ENCODE results near the gene SSR1.

The SSR1 gene

GRCh38 chr6:7252390-7252789, 60.6 kb downstream of the SSR1 start:
- no peak for DNase-seq (ENCODE audit: low read depth)
- H3K4me3 ChIP-seq (replicated peaks; ENCODE audit: low read depth, low read length) = no peak overlapping the region
- TF ChIP-seq CTCF (IDR thresholded peaks at IDR 0.05; ENCODE audit: low read length, missing control alignments) = no peak

- no peak for TF ChIP-seq CTCF (IDR thresholded peaks at IDR 0.05; ENCODE audit: low read length, missing control alignments)
- no peak for DNase-seq (ENCODE audit: low read depth)
- no peak overlapping the region for H3K4me3 ChIP-seq (replicated peaks; ENCODE audit: low read depth, low read length)
Measured at GRCh38 chr6:7251646-7252260, 61.2 kb downstream of the SSR1 start.

GRCh38 chr6:7250812-7251211, 62.2 kb downstream of the SSR1 start:
- DNase-seq (ENCODE audit: low read depth) = no peak
- TF ChIP-seq CTCF (IDR thresholded peaks at IDR 0.05; ENCODE audit: low read length, missing control alignments) = no peak

GRCh38 chr6:7249946-7250643, 62.9 kb downstream of the SSR1 start:
- no peak overlapping the region for H3K4me3 ChIP-seq (replicated peaks; ENCODE audit: low read depth, low read length)
- TF ChIP-seq CTCF (IDR thresholded peaks at IDR 0.05; ENCODE audit: low read length, missing control alignments) = no peak
- no peak for DNase-seq (ENCODE audit: low read depth)

More at GRCh38 chr6:7250812-7251211, 62.2 kb downstream of the SSR1 start:
- H3K4me3 ChIP-seq (replicated peaks; ENCODE audit: low read depth, low read length) = no peak overlapping the region

GRCh38 chr6:7249391-7249790, 63.6 kb downstream of the SSR1 start:
- TF ChIP-seq CTCF (IDR thresholded peaks at IDR 0.05; ENCODE audit: low read length, missing control alignments) = no peak
- no peak overlapping the region for H3K4me3 ChIP-seq (replicated peaks; ENCODE audit: low read depth, low read length)
- DNase-seq (ENCODE audit: low read depth) = no peak

- TF ChIP-seq CTCF (IDR thresholded peaks at IDR 0.05; ENCODE audit: low read length, missing control alignments) = no peak
- no peak overlapping the region for H3K4me3 ChIP-seq (replicated peaks; ENCODE audit: low read depth, low read length)
- no peak for DNase-seq (ENCODE audit: low read depth)
Measured at GRCh38 chr6:7247828-7248227, 65.2 kb downstream of the SSR1 start.

GRCh38 chr6:7247179-7247456, 65.9 kb downstream of the SSR1 start:
- no peak overlapping the region for H3K4me3 ChIP-seq (replicated peaks; ENCODE audit: low read depth, low read length)
- DNase-seq (ENCODE audit: low read depth) = no peak
- TF ChIP-seq CTCF (IDR thresholded peaks at IDR 0.05; ENCODE audit: low read length, missing control alignments) = no peak

Data from fibroblast of pulmonary artery (primary cell).